HepG2 (cell line): ENCODE results near the gene TOLLIP. TPM values are rescaled to one million over a fixed set of nuclear protein-coding genes. Genes with fewer than 3 reads are reported as not detected.

Experiments
- ATAC-seq: fragments of 200-7000 bp; cut with Tn5 transposase; 3 replicates; pipeline ENCODE4 v1.9.1; 2020; ENCODE audit warnings: mild to moderate bottlenecking, moderate library complexity
- BruUV-seq: library from RNA; stranded (reverse); fragments of 400-500 nt; replicated peaks from 2 replicates; lab custom pipeline; 2021; lab: Mats Ljungman, UMichigan
- CTCF ChIA-PET: fragments of 300-600 bp; formaldehyde crosslinking; extraction: SDS; loops from one replicate; lab custom pipeline; 2021; ENCODE audit warnings: low total read pairs, inconsistent platforms, low intra/inter-chr PET ratio; lab: Yijun Ruan, JAX
- POLR2A ChIA-PET: fragments of 350-600 bp; sonication (Branson Sonifier 250); formaldehyde crosslinking; loops from one replicate; lab custom pipeline; 2020; ENCODE audit warnings: antibody characterized with exemption, inconsistent platforms; lab: Yijun Ruan, JAX
- DNase-seq: peaks from one replicate; pipeline ENCODE4 v3.0.0-alpha.2; 2015; ENCODE audit warnings: low spot score
- FAIRE-seq: peaks from 3 replicates; lab custom pipeline; 2011; peaks lifted over from hg19 to GRCh38; lab: Jason Lieb, UNC
- H2AFZ ChIP-seq: one replicate; pipeline ENCODE4 v1.6.1; 2011; ENCODE audit warnings: low read length, inconsistent platforms
- H3K27ac ChIP-seq: fragments of 300-600 bp; 3 replicates; pipeline ENCODE4 v1.8.0; 2011; ENCODE audit warnings: mixed run types, mild to moderate bottlenecking, mixed read lengths, low read length, inconsistent platforms; ENCODE audit not compliant: insufficient read depth; ENCODE audit errors: extremely low read length
- H3K27me3 ChIP-seq, 2 experiments: fragments of 200-600 bp in 1 of 2; 2 replicates in 1 of 2; 3 replicates in 1 of 2; pipeline versions ENCODE4 v1.6.0 to v1.8.0; 2011; ENCODE audit warnings: low read length in 2 of 2, mild to moderate bottlenecking in 2 of 2, moderate library complexity in 2 of 2, inconsistent platforms in 1 of 2; ENCODE audit not compliant: insufficient read depth in 2 of 2, control insufficient read depth in 1 of 2
- H3K36me3 ChIP-seq, 2 experiments: fragments of 200-600 bp in 1 of 2; replicated peaks in 1 of 2; 2 replicates in 1 of 2; 3 replicates in 1 of 2; pipeline versions ENCODE4 v1.5.1 to v1.8.0; 2011; ENCODE audit warnings: low read length in 2 of 2, inconsistent platforms in 1 of 2; ENCODE audit not compliant: insufficient read depth in 2 of 2, control insufficient read depth in 1 of 2
- H3K4me1 ChIP-seq: 2 replicates; pipeline ENCODE4 v1.5.1; 2012; ENCODE audit warnings: low read length, inconsistent platforms; ENCODE audit not compliant: insufficient read depth
- H3K4me2 ChIP-seq: 2 replicates; pipeline ENCODE4 v1.6.0; 2011; ENCODE audit warnings: low read depth, low read length, inconsistent platforms
- H3K4me3 ChIP-seq, 3 experiments: fragments of 200-600 bp in 1 of 3; sonication (generic), shearing (Covaris generic) in 1 of 3; replicated peaks in 1 of 3; 2 replicates each; pipeline ENCODE4 v1.5.1; 2011 to 2016; ENCODE audit warnings: low read length in 3 of 3, inconsistent platforms in 2 of 3, low read depth in 2 of 3, mild to moderate bottlenecking in 2 of 3, control low read depth in 1 of 3, mixed read lengths in 1 of 3; ENCODE audit not compliant: insufficient read depth in 1 of 3
- H3K79me2 ChIP-seq: one replicate; pipeline ENCODE4 v1.6.1; 2011; ENCODE audit warnings: low read length, inconsistent platforms; ENCODE audit not compliant: insufficient read depth
- H3K9ac ChIP-seq: 2 replicates; pipeline ENCODE4 v1.6.0; 2011; ENCODE audit warnings: mild to moderate bottlenecking, low read depth, low read length, inconsistent platforms; ENCODE audit not compliant: insufficient read depth
- H3K9me3 ChIP-seq: 2 replicates; pipeline ENCODE4 v1.5.1; 2012; ENCODE audit warnings: mild to moderate bottlenecking, low read length
- H4K20me1 ChIP-seq: 2 replicates; pipeline ENCODE4 v1.6.0; 2011; ENCODE audit warnings: inconsistent platforms, mild to moderate bottlenecking, low read length, moderate library complexity; ENCODE audit not compliant: insufficient read depth
- AKNA ChIP-seq: sonication (generic); formaldehyde crosslinking; IDR thresholded peaks from 2 replicates; pipeline ENCODE4 v1.4.0; 2020; ENCODE audit warnings: missing genetic modification reagents, borderline replicate concordance
- ATF7 ChIP-seq, 2 experiments: fragments of 450-650 bp in 1 of 2; sonication (generic) in 1 of 2; formaldehyde crosslinking in 1 of 2; IDR thresholded peaks; 2 replicates each; pipeline versions ENCODE4 v1.4.0 to v1.6.1; 2016 to 2020; ENCODE audit warnings: antibody characterized with exemption in 1 of 2, mild to moderate bottlenecking in 1 of 2, missing genetic modification reagents in 1 of 2
- CAMTA2 ChIP-seq: sonication (generic); formaldehyde crosslinking; IDR thresholded peaks from 2 replicates; pipeline ENCODE4 v1.4.0; 2020; ENCODE audit warnings: mild to moderate bottlenecking, missing genetic modification reagents, borderline replicate concordance
- FIP1L1 ChIP-seq: fragments of 200-400 bp; formaldehyde crosslinking; IDR thresholded peaks from 2 replicates; pipeline ENCODE4 v1.6.1; 2018; ENCODE audit warnings: low read depth, mild to moderate bottlenecking, low read length, moderate library complexity, borderline replicate concordance; ENCODE audit not compliant: insufficient read depth
- NR2F1 ChIP-seq, 2 experiments: fragments of 450-650 bp in 1 of 2; formaldehyde crosslinking in 1 of 2; IDR thresholded peaks; 2 replicates each; pipeline versions ENCODE4 v1.5.0 to v1.6.1; 2016 to 2020; ENCODE audit warnings: mild to moderate bottlenecking in 1 of 2, missing compliant biosample characterization in 1 of 2, missing genetic modification reagents in 1 of 2, moderate library complexity in 1 of 2
- POLR2A ChIP-seq, 2 experiments: IDR thresholded peaks; 2 replicates each; pipeline ENCODE4 v1.6.1; 2011; ENCODE audit warnings: low read depth in 2 of 2, low read length in 2 of 2, mild to moderate bottlenecking in 1 of 2, moderate library complexity in 1 of 2; ENCODE audit not compliant: insufficient read depth in 1 of 2
- SMAD3 ChIP-seq: sonication (generic); formaldehyde crosslinking; IDR thresholded peaks from 2 replicates; pipeline ENCODE4 v1.4.0; 2020; ENCODE audit warnings: missing genetic modification reagents
- SMYD3 ChIP-seq: sonication (generic); formaldehyde crosslinking; IDR thresholded peaks from 2 replicates; pipeline ENCODE4 v1.8.1; 2023; ENCODE audit warnings: mild to moderate bottlenecking, missing genetic modification reagents
- SNAPC5 ChIP-seq: sonication (generic); formaldehyde crosslinking; IDR thresholded peaks from 2 replicates; pipeline ENCODE4 v1.8.1; 2023; ENCODE audit warnings: mild to moderate bottlenecking, missing genetic modification reagents, borderline replicate concordance
- THAP8 ChIP-seq: sonication (generic); formaldehyde crosslinking; IDR thresholded peaks from 2 replicates; pipeline ENCODE4 v1.5.1; 2020; ENCODE audit warnings: missing genetic modification reagents, mild to moderate bottlenecking, borderline replicate concordance
- ZNF101 ChIP-seq: sonication (generic); formaldehyde crosslinking; IDR thresholded peaks from 2 replicates; pipeline ENCODE4 v1.4.0; 2020; ENCODE audit warnings: mild to moderate bottlenecking, low read depth, missing genetic modification reagents, borderline replicate concordance
- WGBS: methylation state at CpG from one replicate; pipeline ENCODE4 v1.1.6; 2017; ENCODE audit warnings: low lambda C conversion rate; 5-methylcytosine and 5-hydroxymethylcytosine counted together
- in situ Hi-C: cut with HindIII; loops from 2 replicates; pipeline ENCODE4 v1.10.0; 2017; ENCODE audit warnings: low pct_unique_long_range_greater_than_20kb; ENCODE audit not compliant: extremely low pct_ligation_motif_present
- intact Hi-C: fragments of 100-400 bp; cut with micrococcal nuclease; formaldehyde crosslinking; loops from one replicate; pipeline ENCODE4 v1.10.0; 2022; ENCODE audit not compliant: unreplicated experiment
- polyA plus RNA-seq, 8 experiments: library from polyadenylated mRNA; depleted of rRNA in 3 of 8; stranded (reverse) in 7 of 8; unstranded in 1 of 8; fragments of >200 nt; fragmentation: Illumina TruSeq in 4 of 8; extraction: Trizol in 4 of 8; gene quantifications; 2 replicates each; pipeline versions ENCODE4 v1.2.1 to v1.2.3, GENCODE V29; 2011 to 2016; ENCODE audit warnings: low read depth in 4 of 8, missing spikeins in 1 of 8, mixed read lengths in 1 of 8; ENCODE audit not compliant: insufficient read depth in 1 of 8
- total RNA-seq, 5 experiments: library from RNA; depleted of rRNA; stranded (reverse); fragments of >200 nt; fragmentation: Illumina TruSeq; extraction: Trizol; gene quantifications; 2 replicates each; pipeline ENCODE4 v1.2.3, GENCODE V29; 2016; ENCODE audit warnings: low read depth in 1 of 5
- TF ChIP-seq, protein P1 (sequence below): IDR thresholded peaks from 2 replicates; pipeline ENCODE4 v1.6.1; 2018; ENCODE audit warnings: missing genetic modification reagents, mild to moderate bottlenecking, missing compliant biosample characterization
- TF ChIP-seq, protein P2 (sequence below): sonication (generic); formaldehyde crosslinking; IDR thresholded peaks from 2 replicates; pipeline ENCODE4 v1.5.0; 2020; ENCODE audit warnings: missing genetic modification reagents

Gene TOLLIP
- total and polyA plus RNA-seq, 2 of the 13 experiments (the other 11 are each of a cell fraction or from before 2014, with no cell fraction given) = 25.9 to 47.5 TPM

DNA sequence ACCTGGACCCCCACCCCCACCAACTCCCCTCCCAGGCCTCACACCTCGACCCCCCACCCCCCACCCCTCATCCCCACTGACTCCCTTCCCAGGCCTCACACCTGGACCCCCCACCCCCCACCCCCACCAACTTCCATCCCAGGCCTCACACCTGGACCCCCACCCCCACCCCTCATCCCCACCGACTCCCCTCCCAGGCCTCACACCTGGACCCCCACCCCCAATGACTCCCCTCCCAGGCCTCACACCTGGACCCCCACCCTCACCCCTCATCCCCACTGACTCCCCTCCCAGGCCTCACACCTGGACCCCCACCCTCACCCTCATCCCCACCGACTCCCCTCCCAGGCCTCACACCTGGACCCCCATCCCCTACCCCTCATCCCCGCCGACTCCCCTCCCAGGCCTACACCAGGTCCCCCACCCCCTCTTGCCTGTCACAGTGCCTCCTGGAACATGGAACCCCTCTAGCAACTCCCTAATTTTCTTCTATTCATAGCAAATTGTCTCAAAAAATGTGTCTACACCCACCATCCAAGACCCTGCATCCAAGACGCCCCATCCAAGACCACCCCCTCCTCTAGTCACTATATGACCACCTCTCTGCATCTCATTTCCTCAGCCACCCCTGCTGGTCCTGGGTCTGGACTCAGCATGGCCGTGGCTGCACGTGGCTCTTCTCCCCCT lies 43.4 kb upstream of the TOLLIP start (continued):
- TF ChIP-seq CAMTA2 (CRISPR knock-in tag) (no peak), ZNF101 (CRISPR knock-in tag) (no peak), THAP8 (CRISPR knock-in tag) (no peak), FIP1L1 (no peak), SMYD3 (no peak), SMAD3 (CRISPR knock-in tag) (no peak), ATF7 (IDR thresholded peaks at IDR 0.05) (no peak), ATF7 (CRISPR knock-in tag; IDR thresholded peaks at IDR 0.05) (no peak)
- TF ChIP-seq, protein P1, sequence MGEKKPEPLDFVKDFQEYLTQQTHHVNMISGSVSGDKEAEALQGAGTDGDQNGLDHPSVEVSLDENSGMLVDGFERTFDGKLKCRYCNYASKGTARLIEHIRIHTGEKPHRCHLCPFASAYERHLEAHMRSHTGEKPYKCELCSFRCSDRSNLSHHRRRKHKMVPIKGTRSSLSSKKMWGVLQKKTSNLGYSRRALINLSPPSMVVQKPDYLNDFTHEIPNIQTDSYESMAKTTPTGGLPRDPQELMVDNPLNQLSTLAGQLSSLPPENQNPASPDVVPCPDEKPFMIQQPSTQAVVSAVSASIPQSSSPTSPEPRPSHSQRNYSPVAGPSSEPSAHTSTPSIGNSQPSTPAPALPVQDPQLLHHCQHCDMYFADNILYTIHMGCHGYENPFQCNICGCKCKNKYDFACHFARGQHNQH (CRISPR knock-in tag) = no peak
- TF ChIP-seq, all 625 proteins: peak for 0

DNA sequence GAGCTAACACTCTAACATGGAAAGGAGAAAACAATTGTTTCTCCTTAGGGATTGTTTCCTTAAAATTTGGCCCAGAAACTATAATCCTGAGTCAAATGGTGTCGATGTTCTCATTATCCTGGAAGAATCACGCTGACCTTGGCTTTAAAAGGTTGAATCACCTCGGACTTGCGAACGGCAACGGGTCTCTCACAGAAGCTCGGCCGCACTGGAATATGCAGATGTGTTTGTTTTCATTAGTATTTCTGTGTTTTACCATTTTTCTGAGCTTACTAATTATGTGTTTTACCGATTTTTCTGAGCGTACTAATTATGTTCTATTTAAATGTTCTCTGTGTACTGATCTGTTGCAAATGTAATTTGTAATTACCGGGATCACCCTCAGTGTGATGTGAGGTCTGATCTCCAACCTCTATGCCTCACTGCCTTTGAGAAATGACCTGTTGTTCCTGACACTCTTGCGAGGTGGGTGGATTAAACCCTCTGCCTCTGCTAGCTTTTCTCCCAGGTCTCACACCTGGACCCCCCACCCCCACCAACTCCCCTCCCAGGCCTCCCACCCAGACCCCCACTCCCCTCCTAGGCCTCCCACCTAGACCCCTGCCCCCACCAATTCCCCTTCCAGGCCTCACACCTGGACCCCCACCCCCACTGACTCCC lies 42.0 kb upstream of the TOLLIP start:
- Histone ChIP-seq H4K20me1 (no peaks in the 10 kb centered on the region), H3K9ac (no peak overlapping the region), H3K27me3 (peaks cover 7 to 70% of the 10 kb centered on the region in 2 experiments; a peak in 4 of 5 replicates), H3K4me2 (peak overlapping the region; percentile 7; the same call in 1 of the 2 replicates), H3K79me2 (no peaks in the 10 kb centered on the region), H3K4me1 (peaks cover 11% of the 10 kb centered on the region), H3K27ac (no peak overlapping the region), H2AFZ (no peak overlapping the region), H3K9me3 (no peaks in the 10 kb centered on the region), H3K36me3 (no peaks in the 10 kb centered on the region), H3K4me3 (no peak overlapping the region)
- ATAC-seq = no peak
- no peak for FAIRE-seq
- POLR2A ChIA-PET = interaction anchor here (0.5 to 1.3 kb wide), 5 partner anchors 16 to 440 kb away, joined by 3 to 4 read pairs (median 3); no protein-coding TSS in a partner anchor
- BruUV-seq = no TSS peak
- WGBS = 15% methylated on average over 12 of the region's 12 CpGs
- peak; percentile 35 for DNase-seq
- CTCF ChIA-PET = no interaction called here
- in situ Hi-C loops (no loop called here), intact Hi-C loops (no loop called here)
- TF ChIP-seq SNAPC5 (peak; percentile 99), POLR2A (IDR thresholded peaks at IDR 0.05; ENCODE audit: insufficient read depth in 1 of 2, low read depth in 2 of 2, low read length in 2 of 2) (peak; percentile 72 to 95), AKNA (CRISPR knock-in tag) (no peak), NR2F1 (CRISPR knock-in tag; IDR thresholded peaks at IDR 0.05) (no peak)
- TF ChIP-seq, protein P2, sequence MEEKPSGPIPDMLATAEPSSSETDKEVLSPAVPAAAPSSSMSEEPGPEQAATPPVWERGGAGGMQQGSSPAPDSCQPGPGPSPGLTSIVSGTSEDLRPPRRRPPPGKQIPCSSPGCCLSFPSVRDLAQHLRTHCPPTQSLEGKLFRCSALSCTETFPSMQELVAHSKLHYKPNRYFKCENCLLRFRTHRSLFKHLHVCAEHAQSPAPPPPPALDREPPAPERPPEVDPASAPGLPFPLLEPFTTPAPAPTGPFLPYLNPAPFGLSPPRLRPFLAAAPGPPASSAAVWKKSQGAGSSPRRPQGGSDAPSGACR (CRISPR knock-in tag) = no peak
